HCT116 (cell line): ENCODE results near the gene BCO1. TPM values are rescaled to one million over a fixed set of nuclear protein-coding genes. Genes with fewer than 3 reads are reported as not detected.

Source experiments
- ATAC-seq: fragments of 200-7000 bp; cut with Tn5 transposase; 2 replicates; pipeline ENCODE4 v1.9.1; 2020; ENCODE audit warnings: mild to moderate bottlenecking, moderate library complexity
- BruUV-seq: library from RNA; stranded (reverse); fragments of 400-500 nt; replicated peaks from 2 replicates; lab custom pipeline; 2021; lab: Mats Ljungman, UMichigan
- CTCF ChIA-PET: fragments of 300-600 bp; sonication (Branson Sonifier 250); formaldehyde crosslinking; loops from one replicate; lab custom pipeline; 2021; ENCODE audit warnings: antibody characterized with exemption; lab: Charles Lee
- POLR2A ChIA-PET: fragments of 300-600, 350-600 bp; sonication (Branson Sonifier 250); formaldehyde crosslinking; loops from one replicate; lab custom pipeline; 2021; ENCODE audit warnings: antibody characterized with exemption; lab: Charles Lee
- RAD21 ChIA-PET, 2 experiments: fragments of 300-600 bp; sonication (Branson Sonifier 250); formaldehyde crosslinking; loops; one replicate each; lab custom pipeline; 2023; ENCODE audit warnings: low total read pairs in 2 of 2; ENCODE audit not compliant: uncharacterized antibody in 2 of 2, unreplicated experiment in 2 of 2, low non-redundant PET in 1 of 2; lab: Charles Lee
- DNase-seq: peaks from one replicate; pipeline ENCODE4 v3.0.0-alpha.2; 2010; ENCODE audit warnings: low read depth, low spot score
- H2AFZ ChIP-seq: fragments of 200-600 bp; shearing (Covaris generic), sonication (generic); 2 replicates; pipeline ENCODE4 v1.6.1; 2017; ENCODE audit warnings: low read depth, mixed run types, mixed read lengths, antibody characterized with exemption, low read length; ENCODE audit not compliant: poor library complexity, severe bottlenecking
- H3K27ac ChIP-seq: 2 replicates; pipeline ENCODE4 v1.5.1; 2012; ENCODE audit warnings: low read depth, low read length
- H3K27me3 ChIP-seq: fragments of 200-600 bp; sonication (generic); 2 replicates; pipeline ENCODE4 v1.6.1; 2016; ENCODE audit warnings: mixed run types, low read length, mixed read lengths; ENCODE audit not compliant: insufficient read depth
- H3K36me3 ChIP-seq, 2 experiments: fragments of 200-500 bp in 1 of 2; fragments of 200-600 bp in 1 of 2; sonication (Bioruptor generic) in 1 of 2; sonication (generic) in 1 of 2; 2 replicates each; pipeline versions ENCODE4 v1.5.1 to v1.6.1; 2014 to 2016; ENCODE audit warnings: low read length in 2 of 2, inconsistent platforms in 1 of 2, mixed read lengths in 1 of 2, mixed run types in 1 of 2; ENCODE audit not compliant: insufficient read depth in 2 of 2, control insufficient read depth in 1 of 2
- H3K4me1 ChIP-seq, 2 experiments: fragments of 200-600 bp in 1 of 2; sonication (generic) in 1 of 2; 2 replicates each; pipeline versions ENCODE4 v1.5.1 to v1.6.1; 2012 to 2017; ENCODE audit warnings: low read length in 2 of 2, inconsistent platforms in 1 of 2, mild to moderate bottlenecking in 1 of 2, mixed read lengths in 1 of 2, mixed run types in 1 of 2, moderate library complexity in 1 of 2; ENCODE audit not compliant: insufficient read depth in 2 of 2, control insufficient read depth in 1 of 2
- H3K4me2 ChIP-seq: fragments of 200-600 bp; sonication (generic); 2 replicates; pipeline ENCODE4 v1.6.1; 2017; ENCODE audit warnings: mixed run types, low read length, mixed read lengths
- H3K4me3 ChIP-seq, 2 experiments: fragments of 200-600 bp in 1 of 2; sonication (generic) in 1 of 2; replicated peaks in 1 of 2; 2 replicates each; pipeline ENCODE4 v1.5.1; 2011 to 2016; ENCODE audit warnings: low read length in 2 of 2, control low read depth in 1 of 2, low read depth in 1 of 2, mild to moderate bottlenecking in 1 of 2, mixed read lengths in 1 of 2, mixed run types in 1 of 2
- H3K79me2 ChIP-seq: fragments of 200-600 bp; sonication (generic); 2 replicates; pipeline ENCODE4 v1.6.1; 2017; ENCODE audit warnings: mild to moderate bottlenecking, mixed run types, low read length, moderate library complexity, mixed read lengths; ENCODE audit not compliant: insufficient read depth
- H3K9ac ChIP-seq: fragments of 200-600 bp; sonication (generic); 2 replicates; pipeline ENCODE4 v1.6.1; 2016; ENCODE audit warnings: low read length, mixed read lengths
- H3K9me2 ChIP-seq: fragments of 200-600 bp; sonication (generic), shearing (Covaris generic); 2 replicates; pipeline ENCODE4 v1.6.1; 2017; ENCODE audit warnings: mixed run types, mild to moderate bottlenecking, moderate library complexity; ENCODE audit not compliant: insufficient read depth
- H3K9me3 ChIP-seq, 2 experiments: fragments of 200-500 bp in 1 of 2; fragments of 200-600 bp in 1 of 2; sonication (Bioruptor generic) in 1 of 2; sonication (generic) in 1 of 2; 2 replicates each; pipeline ENCODE4 v1.6.1; 2014 to 2017; ENCODE audit warnings: low read length in 2 of 2, mixed read lengths in 2 of 2, inconsistent platforms in 1 of 2, low read depth in 1 of 2, mild to moderate bottlenecking in 1 of 2, mixed run types in 1 of 2, moderate library complexity in 1 of 2; ENCODE audit not compliant: control insufficient read depth in 1 of 2, insufficient read depth in 1 of 2
- H4K20me1 ChIP-seq: fragments of 200-600 bp; sonication (generic), shearing (Covaris generic); 2 replicates; pipeline ENCODE4 v1.6.1; 2017; ENCODE audit warnings: mixed run types, mild to moderate bottlenecking, moderate library complexity; ENCODE audit not compliant: insufficient read depth
- ATF3 ChIP-seq: IDR thresholded peaks from 2 replicates; pipeline ENCODE4 v1.6.1; 2012
- CEBPB ChIP-seq: IDR thresholded peaks from 2 replicates; pipeline ENCODE4 v1.6.1; 2012; ENCODE audit warnings: low read depth
- CTCF ChIP-seq, 3 experiments: fragments of 200-600 bp in 1 of 3; sonication (generic) in 1 of 3; IDR thresholded peaks in 2 of 3; conservative IDR thresholded peaks in 1 of 3; 2 replicates each; pipeline ENCODE4 v1.5.1; 2012 to 2017; ENCODE audit warnings: low read depth in 2 of 3, low read length in 2 of 3, antibody characterized with exemption in 1 of 3, borderline replicate concordance in 1 of 3, control low read depth in 1 of 3, mild to moderate bottlenecking in 1 of 3, mixed read lengths in 1 of 3, mixed run types in 1 of 3, moderate library complexity in 1 of 3; ENCODE audit not compliant: insufficient read depth in 1 of 3
- JUND ChIP-seq: IDR thresholded peaks from 2 replicates; pipeline ENCODE4 v1.6.1; 2012
- MAX ChIP-seq: IDR thresholded peaks from 2 replicates; pipeline ENCODE4 v1.6.1; 2012
- POLR2A ChIP-seq: IDR thresholded peaks from 2 replicates; pipeline ENCODE4 v1.7.0; 2011; ENCODE audit warnings: borderline replicate concordance; ENCODE audit not compliant: insufficient read depth, insufficient read length; ENCODE audit errors: extremely low read depth
- POLR2AphosphoS5 ChIP-seq: IDR thresholded peaks from 2 replicates; pipeline ENCODE4 v1.6.1; 2011; ENCODE audit warnings: mild to moderate bottlenecking, low read depth, low read length, moderate library complexity
- REST ChIP-seq: IDR thresholded peaks from 2 replicates; pipeline ENCODE4 v1.6.1; 2012; ENCODE audit warnings: low read depth
- SP1 ChIP-seq: IDR thresholded peaks from 2 replicates; pipeline ENCODE4 v1.6.1; 2012; ENCODE audit warnings: low read depth
- YY1 ChIP-seq: IDR thresholded peaks from 2 replicates; pipeline ENCODE4 v1.6.1; 2011; ENCODE audit warnings: low read length, low read depth, moderate library complexity, mild to moderate bottlenecking; ENCODE audit not compliant: insufficient replicate concordance; ENCODE audit errors: extremely low read depth
- ZFX ChIP-seq: fragments of 450-650 bp; IDR thresholded peaks from 2 replicates; pipeline ENCODE4 v1.6.1; 2017
- intact Hi-C: fragments of 100-400 bp; cut with micrococcal nuclease; formaldehyde crosslinking; loops from 2 replicates; pipeline ENCODE4 v1.10.0; 2022
- total RNA-seq: library from RNA; stranded (reverse); gene quantifications from one replicate; pipeline ENCODE4 v1.2.1, GENCODE V29; 2021; ENCODE audit not compliant: unreplicated experiment

The BCO1 gene
- total RNA-seq, 1 experiment from 2014 or later = not detected

DNA sequence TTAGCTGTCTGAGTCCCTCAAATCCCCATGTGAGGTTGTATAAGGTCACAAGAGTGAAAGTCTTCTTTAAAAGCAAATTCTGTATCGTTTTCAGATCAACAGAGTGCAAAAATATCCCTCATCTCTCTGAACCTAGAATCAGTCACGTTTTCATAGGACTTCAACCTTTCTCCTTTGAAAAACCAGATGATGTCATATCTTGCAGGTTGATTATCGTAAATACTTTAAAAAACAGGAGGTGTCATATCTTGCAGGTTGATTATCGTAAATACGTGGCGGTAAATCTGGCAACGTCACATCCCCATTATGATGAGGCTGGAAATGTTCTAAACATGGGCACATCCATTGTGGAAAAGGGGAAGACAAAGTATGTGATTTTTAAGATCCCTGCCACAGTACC is 25.9 kb downstream of the BCO1 start:
- ChIA-PET CTCF (interaction anchor here (1.3 kb wide), 1 partner anchor 9 kb away, joined by 8 read pairs; no protein-coding TSS in a partner anchor), POLR2A (no interaction called here), RAD21 (no interaction called here)
- no peaks in the 10 kb centered on the region for H3K9me3 ChIP-seq
- ATAC-seq (no peak), DNase-seq (no peak)
- H3K9ac ChIP-seq = no peak overlapping the region
- no peaks in the 10 kb centered on the region for H3K36me3 ChIP-seq
- BruUV-seq = no TSS peak
- H3K9me2 ChIP-seq = no peaks in the 10 kb centered on the region
- H4K20me1 ChIP-seq = no peaks in the 10 kb centered on the region
- intact Hi-C loops = loop anchor here (5.0 kb wide), 1 partner anchor 458 kb away; no protein-coding TSS in a partner anchor
- H3K4me1 ChIP-seq = peaks cover 0 to 17% of the 10 kb centered on the region in 2 experiments; a peak in 2 of 4 replicates
- no peak overlapping the region for H3K4me2 ChIP-seq
- no peak overlapping the region for H3K4me3 ChIP-seq
- no peak overlapping the region for H3K27ac ChIP-seq
- H3K27me3 ChIP-seq = no peaks in the 10 kb centered on the region
- H2AFZ ChIP-seq = no peak overlapping the region
- TF ChIP-seq POLR2AphosphoS5 (no peak), JUND (no peak), MAX (no peak), POLR2A (no peak), ATF3 (no peak), YY1 (no peak), ZFX (no peak), SP1 (no peak), CEBPB (no peak), REST (no peak), CTCF (IDR thresholded peaks at IDR 0.05 in 2 of 3, conservative IDR thresholded peaks at IDR 0.05 in 1 of 3; ENCODE audit: borderline replicate concordance in 1 of 3, insufficient read depth in 1 of 3, low read depth in 2 of 3, low read length in 2 of 3) (no peak)
- H3K79me2 ChIP-seq = no peaks in the 10 kb centered on the region
